AG04450 (cell line): Measurements from ENCODE around the gene LSM7. TPM values are rescaled to one million over a fixed set of nuclear protein-coding genes. Genes with fewer than 3 reads are reported as not detected.

ENCODE experiments used
- CTCF ChIA-PET: fragments of 300-600, 350-600 bp; formaldehyde crosslinking; extraction: SDS; loops from one replicate; lab custom pipeline; 2022; ENCODE audit warnings: antibody characterized with exemption, inconsistent platforms; lab: Charles Lee
- POLR2A ChIA-PET: fragments of 350-600 bp; formaldehyde crosslinking; extraction: SDS; loops from one replicate; lab custom pipeline; 2021; ENCODE audit warnings: antibody characterized with exemption, inconsistent platforms; lab: Yijun Ruan, JAX
- DNase-seq: peaks from one replicate; pipeline ENCODE4 v3.0.0-alpha.2; 2011; ENCODE audit warnings: low read depth, low spot score
- H3K27ac ChIP-seq: one replicate; pipeline ENCODE4 v1.5.1; 2012; ENCODE audit warnings: low read depth, low read length, control low read depth
- H3K27me3 ChIP-seq: one replicate; pipeline ENCODE4 v1.6.0; 2012; ENCODE audit warnings: low read length; ENCODE audit not compliant: control insufficient read depth, insufficient read depth
- H3K4me3 ChIP-seq: 2 replicates; pipeline ENCODE4 v1.5.1; 2011; ENCODE audit warnings: mild to moderate bottlenecking, low read depth, low read length, control low read depth
- H3K9me3 ChIP-seq: 2 replicates; pipeline ENCODE4 v1.5.1; 2012; ENCODE audit warnings: low read length; ENCODE audit not compliant: control insufficient read depth, insufficient read depth
- polyA plus RNA-seq: library from polyadenylated mRNA; depleted of rRNA; stranded (reverse); fragments of >200 nt; gene quantifications from 2 replicates; pipeline ENCODE4 v1.2.3, GENCODE V29; 2011
- TF ChIP-seq, protein P1 (sequence below): IDR thresholded peaks from 2 replicates; pipeline ENCODE4 v1.5.1; 2011; ENCODE audit warnings: low read depth, low read length, control low read depth, inconsistent platforms

Gene LSM7
- polyA plus RNA-seq, 1 experiment = 137 TPM

- peaks cover 65% of the 10 kb centered on the region for H3K27me3 ChIP-seq
- no peak overlapping the region for H3K27ac ChIP-seq
- ChIA-PET POLR2A (no interaction called here), CTCF (interaction anchor here (1.0 kb wide), 1 partner anchor 17 kb away, joined by 3 read pairs; no protein-coding TSS in a partner anchor)
- H3K4me3 ChIP-seq = no peak overlapping the region
- DNase-seq = no peak
- H3K9me3 ChIP-seq = peaks cover 4% of the 10 kb centered on the region; the same call in 1 of the 2 replicates
- TF ChIP-seq, protein P1, sequence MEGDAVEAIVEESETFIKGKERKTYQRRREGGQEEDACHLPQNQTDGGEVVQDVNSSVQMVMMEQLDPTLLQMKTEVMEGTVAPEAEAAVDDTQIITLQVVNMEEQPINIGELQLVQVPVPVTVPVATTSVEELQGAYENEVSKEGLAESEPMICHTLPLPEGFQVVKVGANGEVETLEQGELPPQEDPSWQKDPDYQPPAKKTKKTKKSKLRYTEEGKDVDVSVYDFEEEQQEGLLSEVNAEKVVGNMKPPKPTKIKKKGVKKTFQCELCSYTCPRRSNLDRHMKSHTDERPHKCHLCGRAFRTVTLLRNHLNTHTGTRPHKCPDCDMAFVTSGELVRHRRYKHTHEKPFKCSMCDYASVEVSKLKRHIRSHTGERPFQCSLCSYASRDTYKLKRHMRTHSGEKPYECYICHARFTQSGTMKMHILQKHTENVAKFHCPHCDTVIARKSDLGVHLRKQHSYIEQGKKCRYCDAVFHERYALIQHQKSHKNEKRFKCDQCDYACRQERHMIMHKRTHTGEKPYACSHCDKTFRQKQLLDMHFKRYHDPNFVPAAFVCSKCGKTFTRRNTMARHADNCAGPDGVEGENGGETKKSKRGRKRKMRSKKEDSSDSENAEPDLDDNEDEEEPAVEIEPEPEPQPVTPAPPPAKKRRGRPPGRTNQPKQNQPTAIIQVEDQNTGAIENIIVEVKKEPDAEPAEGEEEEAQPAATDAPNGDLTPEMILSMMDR = no peak
Observed at GRCh38 chr19:2291185-2291751, 37.1 kb downstream of the LSM7 start.

- H3K4me3 ChIP-seq = no peak overlapping the region
- H3K27me3 ChIP-seq = peaks cover 59% of the 10 kb centered on the region
- ChIA-PET POLR2A (no interaction called here), CTCF (interaction anchor here (1.0 kb wide), 1 partner anchor 16 kb away, joined by 3 read pairs; no protein-coding TSS in a partner anchor)
- DNase-seq = no peak
- TF ChIP-seq, protein P1 = no peak
- no peak overlapping the region for H3K27ac ChIP-seq
- H3K9me3 ChIP-seq = peaks cover 4% of the 10 kb centered on the region; the same call in 1 of the 2 replicates
Observed at GRCh38 chr19:2290441-2291184, 37.8 kb downstream of the LSM7 start.

- TF ChIP-seq, protein P1 = no peak
- peak overlapping the region; percentile 10; the same call in 1 of the 2 replicates for H3K4me3 ChIP-seq
- no peak overlapping the region for H3K27ac ChIP-seq
- peaks cover 4% of the 10 kb centered on the region; the same call in 1 of the 2 replicates for H3K9me3 ChIP-seq
- POLR2A ChIA-PET = no interaction called here
- CTCF ChIA-PET = no interaction called here
- peaks cover 57% of the 10 kb centered on the region for H3K27me3 ChIP-seq
- no peak for DNase-seq
Observed at GRCh38 chr19:2289714-2290435, 38.5 kb downstream of the LSM7 start.

- no peak overlapping the region for H3K4me3 ChIP-seq
- ChIA-PET POLR2A (interaction anchor here (0.5 to 1.2 kb wide), 3 partner anchors 18 to 138 kb away, joined by 3 to 7 read pairs (median 3); partner anchors contain the start of gene AP3D1), CTCF (no interaction called here)
- TF ChIP-seq, protein P1 = no peak
- no peak for DNase-seq
- H3K27me3 ChIP-seq = peaks cover 50% of the 10 kb centered on the region
- peaks cover 4% of the 10 kb centered on the region; the same call in 1 of the 2 replicates for H3K9me3 ChIP-seq
- no peak overlapping the region for H3K27ac ChIP-seq
Observed at GRCh38 chr19:2288818-2289713, 39.3 kb downstream of the LSM7 start.
